CD14-positive monocyte (primary cell): ENCODE data around the gene ACVR1B. TPM values are rescaled to one million over a fixed set of nuclear protein-coding genes. Genes with fewer than 3 reads are reported as not detected.

Experiments
- DNase-seq, 3 donors: peaks; one replicate each; pipeline ENCODE4 v3.0.0-alpha.2; 2011 to 2022
- H2AFZ ChIP-seq: 2 replicates; pipeline ENCODE4 v1.6.0; 2012; ENCODE audit warnings: mild to moderate bottlenecking, low read depth, low read length, inconsistent platforms; ENCODE audit not compliant: insufficient read depth, poor library complexity, severe bottlenecking
- H3K27ac ChIP-seq, 2 donors: 1 replicate in 1 of 2; 2 replicates in 1 of 2; pipeline ENCODE4 v1.5.1; 2012 to 2013; ENCODE audit warnings: low read length in 2 of 2, control low read depth in 1 of 2, inconsistent platforms in 1 of 2, low read depth in 1 of 2, mild to moderate bottlenecking in 1 of 2
- H3K27me3 ChIP-seq, 2 donors: one replicate each; pipeline versions ENCODE4 v1.6.0 to v1.6.1; 2011 to 2013; ENCODE audit warnings: low read length in 2 of 2; ENCODE audit not compliant: control insufficient read depth in 2 of 2, insufficient read depth in 2 of 2
- H3K36me3 ChIP-seq, 2 donors: replicated peaks in 1 of 2; 1 replicate in 1 of 2; 2 replicates in 1 of 2; pipeline versions ENCODE4 v1.5.1 to v1.6.1; 2012 to 2013; ENCODE audit warnings: low read length in 2 of 2, control low read depth in 1 of 2, inconsistent platforms in 1 of 2, mild to moderate bottlenecking in 1 of 2; ENCODE audit not compliant: insufficient read depth in 2 of 2, control insufficient read depth in 1 of 2
- H3K4me1 ChIP-seq, 2 donors: 1 replicate in 1 of 2; 2 replicates in 1 of 2; pipeline versions ENCODE4 v1.5.1 to v1.6.1; 2012 to 2013; ENCODE audit warnings: low read length in 2 of 2, control low read depth in 1 of 2, inconsistent platforms in 1 of 2, mild to moderate bottlenecking in 1 of 2, moderate library complexity in 1 of 2; ENCODE audit not compliant: insufficient read depth in 2 of 2, control insufficient read depth in 1 of 2
- H3K4me2 ChIP-seq: replicated peaks from 2 replicates; pipeline ENCODE3; 2012; ENCODE audit warnings: low read length, moderate library complexity, mild to moderate bottlenecking; ENCODE audit not compliant: poor library complexity, severe bottlenecking; ENCODE audit errors: extremely low read depth
- H3K4me3 ChIP-seq, 3 experiments: fragments of 200-600 bp in 1 of 3; sonication (generic) in 1 of 3; replicated peaks in 1 of 3; 1 replicate in 2 of 3; 2 replicates in 1 of 3; pipeline ENCODE4 v1.5.1; 2011 to 2013; ENCODE audit warnings: low read length in 3 of 3, mild to moderate bottlenecking in 3 of 3, control low read depth in 2 of 3, low read depth in 2 of 3, inconsistent platforms in 1 of 3, moderate library complexity in 1 of 3
- H3K79me2 ChIP-seq: 2 replicates; pipeline ENCODE4 v1.6.0; 2012; ENCODE audit warnings: mild to moderate bottlenecking, control low read depth, inconsistent platforms, low read length, moderate library complexity; ENCODE audit not compliant: insufficient read depth
- H3K9ac ChIP-seq: 2 replicates; pipeline ENCODE4 v1.6.0; 2017; ENCODE audit warnings: low read length, mild to moderate bottlenecking; ENCODE audit not compliant: insufficient read depth, poor library complexity, severe bottlenecking
- H3K9me3 ChIP-seq, 2 donors: replicated peaks in 1 of 2; 1 replicate in 1 of 2; 2 replicates in 1 of 2; pipeline versions ENCODE4 v1.5.1 to v1.6.1; 2012 to 2013; ENCODE audit warnings: low read length in 2 of 2, control low read depth in 1 of 2; ENCODE audit not compliant: control insufficient read depth in 1 of 2, insufficient read depth in 1 of 2
- H4K20me1 ChIP-seq: 2 replicates; pipeline ENCODE4 v1.6.0; 2012; ENCODE audit warnings: mild to moderate bottlenecking, low read length, control low read depth, moderate library complexity; ENCODE audit not compliant: insufficient read depth
- H3K27ac Mint-ChIP-seq, 7 donors: one replicate each; pipeline ENCODE4 v1.8.0; 2020; ENCODE audit warnings: mild to moderate bottlenecking in 7 of 7, mixed read lengths in 7 of 7, moderate library complexity in 6 of 7, inconsistent platforms in 2 of 7
- H3K27me3 Mint-ChIP-seq, 3 donors: one replicate each; pipeline ENCODE4 v1.8.0; 2021 to 2022; ENCODE audit warnings: low read depth in 3 of 3, mild to moderate bottlenecking in 3 of 3, mixed read lengths in 3 of 3, moderate library complexity in 3 of 3, inconsistent platforms in 1 of 3
- H3K36me3 Mint-ChIP-seq, 2 donors: one replicate each; pipeline ENCODE4 v1.8.0; 2020; ENCODE audit warnings: mixed read lengths in 2 of 2, inconsistent platforms in 1 of 2, mild to moderate bottlenecking in 1 of 2
- H3K4me1 Mint-ChIP-seq: one replicate; pipeline ENCODE4 v1.8.0; 2020; ENCODE audit warnings: mild to moderate bottlenecking, mixed read lengths
- H3K4me3 Mint-ChIP-seq, 2 donors: one replicate each; pipeline ENCODE4 v1.8.0; 2020; ENCODE audit warnings: mild to moderate bottlenecking in 2 of 2, mixed read lengths in 2 of 2, moderate library complexity in 1 of 2
- H3K9me3 Mint-ChIP-seq, 7 donors: one replicate each; pipeline ENCODE4 v1.8.0; 2020 to 2022; ENCODE audit warnings: mixed read lengths in 7 of 7, mild to moderate bottlenecking in 6 of 7, moderate library complexity in 6 of 7, inconsistent platforms in 2 of 7
- WGBS: methylation state at CpG from one replicate; pipeline ENCODE4 v1.1.5; 2013; ENCODE audit warnings: missing lambda C conversion rate; ENCODE audit not compliant: insufficient coverage; 5-methylcytosine and 5-hydroxymethylcytosine counted together
- intact Hi-C, 2 donors: fragments of 100-400 bp; cut with micrococcal nuclease; formaldehyde crosslinking; loops; one replicate each; pipeline versions ENCODE4 v1.15.0 to v1.15.1; 2023
- polyA plus RNA-seq, 3 donors: library from polyadenylated mRNA; depleted of rRNA in 1 of 3; unstranded in 2 of 3; stranded (reverse) in 1 of 3; fragments of 300-500 nt in 2 of 3; fragments of >200 nt in 1 of 3; fragmentation: Illumina TruSeq in 2 of 3; gene quantifications; 1 replicate in 2 of 3; 2 replicates in 1 of 3; pipeline ENCODE4 v1.2.3, GENCODE V29; 2012 to 2021
- TF ChIP-seq, protein P1 (sequence below): fragments of 200-600 bp; IDR thresholded peaks from one replicate; pipeline ENCODE4 v1.8.0; 2022; ENCODE audit warnings: antibody characterized with exemption, mild to moderate bottlenecking

Gene ACVR1B
- polyA plus RNA-seq, 3 donors: 1.8 to 18.5 (median 3.9) TPM

GRCh38 chr12:51969643-51970042 lies 18.1 kb downstream of the ACVR1B start:
- Histone ChIP-seq H3K4me1 (peaks cover 51 to 59% of the 10 kb centered on the region in 2 donors), H3K9me3 (no peaks in the 10 kb centered on the region), H4K20me1 (peaks cover 27% of the 10 kb centered on the region), H3K27me3 (no peaks in the 10 kb centered on the region), H3K27ac (no peak overlapping the region), H3K4me3 (no peak overlapping the region), H2AFZ (no peak overlapping the region), H3K4me2 (no peak overlapping the region), H3K79me2 (peaks cover 92% of the 10 kb centered on the region), H3K36me3 (peaks cover 0 to 8% of the 10 kb centered on the region in 2 donors), H3K9ac (no peak overlapping the region)
- peaks cover 28 to 32% of the 10 kb centered on the region in 2 donors for H3K36me3 Mint-ChIP-seq
- H3K4me3 Mint-ChIP-seq: no peak overlapping the region
- intact Hi-C loops: loop anchor here in 1 of 2 donors (2.0 kb wide), 1 partner anchor 15 kb away; no protein-coding TSS in a partner anchor
- peak overlapping the region in 2 of 7 donors; percentile 93 to 95 for H3K27ac Mint-ChIP-seq
- no peaks in the 10 kb centered on the region for H3K9me3 Mint-ChIP-seq
- H3K4me1 Mint-ChIP-seq: peaks cover 63% of the 10 kb centered on the region
- no peak for DNase-seq
- WGBS: 92% methylated on average over 2 of the region's 2 CpGs
- peaks cover 0 to 2% (median 0%) of the 10 kb centered on the region in 3 donors for H3K27me3 Mint-ChIP-seq
- TF ChIP-seq, protein P1, sequence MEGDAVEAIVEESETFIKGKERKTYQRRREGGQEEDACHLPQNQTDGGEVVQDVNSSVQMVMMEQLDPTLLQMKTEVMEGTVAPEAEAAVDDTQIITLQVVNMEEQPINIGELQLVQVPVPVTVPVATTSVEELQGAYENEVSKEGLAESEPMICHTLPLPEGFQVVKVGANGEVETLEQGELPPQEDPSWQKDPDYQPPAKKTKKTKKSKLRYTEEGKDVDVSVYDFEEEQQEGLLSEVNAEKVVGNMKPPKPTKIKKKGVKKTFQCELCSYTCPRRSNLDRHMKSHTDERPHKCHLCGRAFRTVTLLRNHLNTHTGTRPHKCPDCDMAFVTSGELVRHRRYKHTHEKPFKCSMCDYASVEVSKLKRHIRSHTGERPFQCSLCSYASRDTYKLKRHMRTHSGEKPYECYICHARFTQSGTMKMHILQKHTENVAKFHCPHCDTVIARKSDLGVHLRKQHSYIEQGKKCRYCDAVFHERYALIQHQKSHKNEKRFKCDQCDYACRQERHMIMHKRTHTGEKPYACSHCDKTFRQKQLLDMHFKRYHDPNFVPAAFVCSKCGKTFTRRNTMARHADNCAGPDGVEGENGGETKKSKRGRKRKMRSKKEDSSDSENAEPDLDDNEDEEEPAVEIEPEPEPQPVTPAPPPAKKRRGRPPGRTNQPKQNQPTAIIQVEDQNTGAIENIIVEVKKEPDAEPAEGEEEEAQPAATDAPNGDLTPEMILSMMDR: no peak

- H2AFZ ChIP-seq: no peak overlapping the region
- intact Hi-C loops: no loop called here
- H3K4me1 ChIP-seq: peaks cover 66 to 73% of the 10 kb centered on the region in 2 donors
- H3K9ac ChIP-seq: peak overlapping the region; percentile 61
- no peaks in the 10 kb centered on the region for H3K9me3 ChIP-seq
- H3K4me1 Mint-ChIP-seq: peaks cover 76% of the 10 kb centered on the region
- peaks cover 0 to 16% of the 10 kb centered on the region in 2 donors for H3K36me3 ChIP-seq
- peak overlapping the region; percentile 6 to 62 for H3K4me3 Mint-ChIP-seq
- peak overlapping the region; percentile 87 to 97 (median 97) for H3K27ac Mint-ChIP-seq
- H3K27me3 Mint-ChIP-seq: peaks cover 0 to 2% (median 0%) of the 10 kb centered on the region in 3 donors
- peaks cover 31 to 36% of the 10 kb centered on the region in 2 donors for H3K36me3 Mint-ChIP-seq
- H3K79me2 ChIP-seq: peaks cover 92% of the 10 kb centered on the region
- H3K27ac ChIP-seq: peak overlapping the region; percentile 55 to 97
- peak overlapping the region; percentile 84 for H3K4me2 ChIP-seq
- peak in 2 of 3 donors; percentile 33 to 44 for DNase-seq
- TF ChIP-seq, protein P1: peak; percentile 73
- H3K27me3 ChIP-seq: no peaks in the 10 kb centered on the region
- H3K4me3 ChIP-seq: peak overlapping the region in 1 of 3 experiments; percentile 73
- peaks cover 15% of the 10 kb centered on the region for H4K20me1 ChIP-seq
- no peaks in the 10 kb centered on the region for H3K9me3 Mint-ChIP-seq
- no CpG with 5 or more reads among the region's 13 CpGs for WGBS
Measured at GRCh38 chr12:51970904-51971646, 19.6 kb downstream of the ACVR1B start.
